Endothelial cell (in vitro differentiated cells): ENCODE data around the gene RPS19BP1. TPM values are rescaled to one million over a fixed set of nuclear protein-coding genes. Genes with fewer than 3 reads are reported as not detected.

ENCODE experiments used
- DNase-seq: peaks from one replicate; pipeline ENCODE4 v3.0.0; 2021; ENCODE audit warnings: low spot score
- H3K27ac Mint-ChIP-seq: one replicate; pipeline ENCODE4 v1.8.0; 2021; ENCODE audit warnings: mixed read lengths, inconsistent platforms; ENCODE audit not compliant: unreplicated experiment
- H3K27me3 Mint-ChIP-seq: one replicate; pipeline ENCODE4 v1.8.0; 2021; ENCODE audit warnings: mild to moderate bottlenecking, moderate library complexity, mixed read lengths, inconsistent platforms; ENCODE audit not compliant: unreplicated experiment
- H3K36me3 Mint-ChIP-seq: one replicate; pipeline ENCODE4 v1.8.0; 2021; ENCODE audit warnings: mild to moderate bottlenecking, low read depth, mixed read lengths, inconsistent platforms; ENCODE audit not compliant: unreplicated experiment
- H3K4me1 Mint-ChIP-seq: one replicate; pipeline ENCODE4 v1.8.0; 2021; ENCODE audit warnings: mild to moderate bottlenecking, mixed read lengths, inconsistent platforms; ENCODE audit not compliant: unreplicated experiment
- H3K4me3 Mint-ChIP-seq: one replicate; pipeline ENCODE4 v1.8.0; 2021; ENCODE audit warnings: mild to moderate bottlenecking, mixed read lengths, inconsistent platforms; ENCODE audit not compliant: unreplicated experiment
- H3K9me3 Mint-ChIP-seq: one replicate; pipeline ENCODE4 v1.8.0; 2021; ENCODE audit warnings: mixed read lengths, inconsistent platforms; ENCODE audit not compliant: unreplicated experiment
- CTCF ChIP-seq: fragments of 200-600 bp; sonication (generic); IDR thresholded peaks from one replicate; pipeline ENCODE4 v1.5.0; 2021; ENCODE audit warnings: antibody characterized with exemption; ENCODE audit not compliant: unreplicated experiment
- total RNA-seq: library from RNA; stranded (reverse); fragmentation: NEBNext Ultra II Directional; extraction: Animal tissue kit (Norgen Biotek cat#: 25700); gene quantifications from one replicate; pipeline ENCODE4 v1.2.1, GENCODE V29; 2021; ENCODE audit not compliant: unreplicated experiment

Gene RPS19BP1
- total RNA-seq, 1 donor from 2014 or later = 57.7 TPM

GRCh38 chr22:39482768-39483167, 49.8 kb downstream of the RPS19BP1 start:
- no peak overlapping the region for H3K27ac Mint-ChIP-seq
- DNase-seq = no peak
- no peaks in the 10 kb centered on the region for H3K4me1 Mint-ChIP-seq

GRCh38 chr22:39481595-39481994, 51.0 kb downstream of the RPS19BP1 start:
- Mint-ChIP-seq H3K4me3 (no peak overlapping the region), H3K27ac (no peak overlapping the region), H3K4me1 (no peaks in the 10 kb centered on the region), H3K27me3 (peaks cover 7% of the 10 kb centered on the region), H3K9me3 (no peaks in the 10 kb centered on the region), H3K36me3 (no peaks in the 10 kb centered on the region)
- DNase-seq = no peak
- TF ChIP-seq CTCF = no peak

More at GRCh38 chr22:39482768-39483167, 49.8 kb downstream of the RPS19BP1 start:
- Mint-ChIP-seq H3K36me3 (no peaks in the 10 kb centered on the region), H3K4me3 (no peak overlapping the region), H3K9me3 (no peaks in the 10 kb centered on the region), H3K27me3 (peaks cover 4% of the 10 kb centered on the region)
- no peak for TF ChIP-seq CTCF

DNA sequence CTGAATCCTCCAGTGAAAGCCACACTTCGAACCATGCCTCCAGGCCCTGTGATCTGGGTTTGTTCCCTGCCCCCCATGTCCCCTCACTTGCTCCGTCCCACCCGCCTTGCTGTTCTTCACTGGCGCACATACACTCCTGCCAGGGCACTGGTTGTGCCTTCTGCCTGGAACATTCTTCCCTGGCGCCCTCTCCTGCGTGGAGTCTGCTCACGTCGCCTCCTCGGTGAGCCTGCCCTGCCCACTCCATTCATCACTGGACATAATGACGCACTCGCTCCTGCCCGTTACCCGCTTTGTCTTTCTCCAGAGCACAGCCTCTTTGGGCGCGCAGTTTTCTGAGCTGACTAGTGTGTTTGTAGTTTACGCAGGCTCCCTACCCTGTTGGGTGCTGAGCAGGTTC, 51.5 kb downstream of the RPS19BP1 start:
- Mint-ChIP-seq H3K9me3 (no peaks in the 10 kb centered on the region), H3K27me3 (peaks cover 7% of the 10 kb centered on the region), H3K4me3 (no peak overlapping the region), H3K27ac (no peak overlapping the region), H3K4me1 (no peaks in the 10 kb centered on the region), H3K36me3 (no peaks in the 10 kb centered on the region)
- TF ChIP-seq CTCF = no peak
- no peak for DNase-seq

GRCh38 chr22:39480557-39480956, 52.0 kb downstream of the RPS19BP1 start:
- Mint-ChIP-seq H3K4me1 (no peaks in the 10 kb centered on the region), H3K27ac (no peak overlapping the region)

GRCh38 chr22:39479254-39479653, 53.3 kb downstream of the RPS19BP1 start:
- no peaks in the 10 kb centered on the region for H3K36me3 Mint-ChIP-seq
- H3K27ac Mint-ChIP-seq = no peak overlapping the region
- H3K9me3 Mint-ChIP-seq = no peaks in the 10 kb centered on the region
- H3K4me1 Mint-ChIP-seq = no peaks in the 10 kb centered on the region
- no peak for TF ChIP-seq CTCF
- H3K4me3 Mint-ChIP-seq = no peak overlapping the region
- peaks cover 8% of the 10 kb centered on the region for H3K27me3 Mint-ChIP-seq
- no peak for DNase-seq

More at GRCh38 chr22:39480557-39480956, 52.0 kb downstream of the RPS19BP1 start:
- Mint-ChIP-seq H3K36me3 (no peaks in the 10 kb centered on the region), H3K27me3 (peaks cover 8% of the 10 kb centered on the region), H3K9me3 (no peaks in the 10 kb centered on the region), H3K4me3 (no peak overlapping the region)
- no peak for TF ChIP-seq CTCF
- no peak for DNase-seq

Other genes starting within 250 kb of the RPS19BP1 start
- gene RPL3, start 213.1 kb downstream of the RPS19BP1 start, total RNA-seq = 2,149 TPM
- gene SYNGR1, start 182.8 kb downstream of the RPS19BP1 start, total RNA-seq = 2.9 TPM
- gene TAB1, start 133.0 kb downstream of the RPS19BP1 start, total RNA-seq = 24.0 TPM
- 0.87 TPM for gene MGAT3, start 75.7 kb downstream of the RPS19BP1 start, total RNA-seq
- 29.2 TPM for gene MIEF1, start 30.5 kb downstream of the RPS19BP1 start, total RNA-seq
- gene ATF4, start 12.2 kb downstream of the RPS19BP1 start, total RNA-seq = 312 TPM
- 0.10 TPM for gene CACNA1I, start 38.0 kb upstream of the RPS19BP1 start, total RNA-seq